BLaER1 treated with 17β-estradiol and CSF1 and Interleukin-3, amounts not matched to agents 10 nM and 100 nM (cell line): Measurements from ENCODE around the gene C17orf113.

Experiments
- H3K27ac ChIP-seq, 11 experiments: shearing (Covaris generic); formaldehyde crosslinking; 2 replicates each; pipeline ENCODE4 v1.8.1; 2022
- H3K27me3 ChIP-seq, 11 experiments: shearing (Covaris generic); formaldehyde crosslinking; 2 replicates each; pipeline ENCODE4 v1.8.1; 2022
- H3K36me3 ChIP-seq, 11 experiments: shearing (Covaris generic); formaldehyde crosslinking; 2 replicates each; pipeline ENCODE4 v1.8.1; 2022
- H3K4me1 ChIP-seq, 10 experiments: shearing (Covaris generic); formaldehyde crosslinking; 2 replicates each; pipeline ENCODE4 v1.8.1; 2022
- H3K4me2 ChIP-seq, 11 experiments: shearing (Covaris generic); formaldehyde crosslinking; 2 replicates each; pipeline ENCODE4 v1.8.1; 2022
- H3K4me3 ChIP-seq, 10 experiments: shearing (Covaris generic); formaldehyde crosslinking; 2 replicates each; pipeline ENCODE4 v1.8.1; 2022
- H3K9ac ChIP-seq, 11 experiments: shearing (Covaris generic); formaldehyde crosslinking; 2 replicates each; pipeline ENCODE4 v1.8.1; 2022
- H3K9me3 ChIP-seq, 11 experiments: shearing (Covaris generic); formaldehyde crosslinking; replicated peaks in 1 of 11; 2 replicates each; pipeline ENCODE4 v1.8.1; 2022
- H4K20me1 ChIP-seq, 11 experiments: shearing (Covaris generic); formaldehyde crosslinking; 2 replicates each; pipeline ENCODE4 v1.8.1; 2022
- Cebpa-rat ChIP-seq, 11 experiments: shearing (Covaris generic); IDR thresholded peaks; 2 replicates each; pipeline ENCODE4 v1.8.1; 2022

Gene C17orf113

DNA sequence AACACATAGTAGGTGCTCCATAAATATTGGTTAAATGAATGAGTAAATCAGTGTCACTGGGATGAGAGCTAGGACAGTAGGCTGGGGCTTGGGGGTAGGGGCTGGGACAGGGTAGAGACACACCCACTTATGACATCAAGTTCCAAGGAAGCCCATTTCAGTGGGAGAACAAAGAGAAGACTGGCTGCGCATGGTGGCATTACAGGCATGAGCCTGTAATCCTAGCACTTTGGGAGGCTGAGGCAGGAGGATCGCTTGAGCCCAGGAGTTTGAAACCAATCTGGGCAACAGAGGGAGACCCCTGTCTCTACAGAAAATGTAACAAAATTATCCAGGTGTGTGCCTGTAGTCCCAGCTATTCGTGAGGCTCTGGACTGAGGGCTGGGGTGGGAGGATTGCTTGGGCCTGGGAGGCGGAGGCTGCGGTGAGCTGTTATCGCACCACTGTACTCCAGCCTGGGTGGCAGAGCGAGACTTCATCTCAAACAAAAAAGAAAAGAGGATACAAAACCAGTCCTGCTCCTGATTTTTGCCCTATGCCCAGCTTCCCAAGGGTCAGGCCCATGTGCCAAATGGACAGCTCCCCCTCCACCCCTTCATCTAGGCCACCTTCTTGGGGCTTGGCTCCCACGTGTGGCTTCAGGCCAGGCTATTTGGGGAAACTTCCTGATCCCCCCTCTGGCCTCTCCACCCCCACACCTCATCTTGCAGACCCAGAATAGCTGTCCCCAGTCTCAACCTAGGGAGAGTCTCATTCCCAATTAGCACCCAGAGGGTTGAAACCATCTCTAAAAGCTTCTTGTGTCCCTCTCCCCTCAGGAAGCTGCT, 40.8 kb upstream of the C17orf113 start:
- Histone ChIP-seq H3K4me1 (peaks cover 12 to 39% (median 29%) of the 10 kb centered on the region in 10 experiments; a peak in 19 of 20 replicates), H3K4me3 (no peak overlapping the region), H3K36me3 (no peaks in the 10 kb centered on the region), H3K27me3 (peaks cover 0 to 4% (median 0%) of the 10 kb centered on the region in 11 experiments; a peak in 5 of 22 replicates), H3K4me2 (peak overlapping the region in 2 of 11 experiments; percentile 3 to 11; a peak in 2 of 22 replicates), H4K20me1 (no peaks in the 10 kb centered on the region), H3K9me3 (no peaks in the 10 kb centered on the region), H3K27ac (no peak overlapping the region), H3K9ac (no peak overlapping the region)
- no peak for TF ChIP-seq Cebpa-rat (IDR thresholded peaks at IDR 0.05)

DNA sequence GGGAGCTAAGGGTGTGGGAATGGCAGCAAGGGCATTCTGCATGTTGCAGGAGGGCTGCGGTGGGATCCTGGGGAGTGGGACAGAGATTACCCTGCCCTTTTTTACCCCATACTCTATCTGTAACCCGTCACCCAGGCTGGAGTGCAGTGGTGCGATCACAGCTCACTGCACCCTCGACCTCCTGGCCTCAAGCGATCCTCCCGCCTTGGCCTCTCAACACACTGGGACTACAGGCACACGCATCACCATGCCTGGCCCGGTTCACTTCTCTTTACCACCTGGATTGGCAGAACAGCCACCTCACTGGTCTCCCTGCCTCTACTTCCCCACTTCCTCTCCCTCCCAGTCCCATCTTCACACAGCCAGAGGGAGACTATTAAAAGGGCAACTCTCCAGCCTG, 38.3 kb upstream of the C17orf113 start:
- H3K4me1 ChIP-seq = peaks cover 12 to 25% (median 18%) of the 10 kb centered on the region in 10 experiments; a peak in 19 of 20 replicates
- H3K27ac ChIP-seq = no peak overlapping the region
- H4K20me1 ChIP-seq = no peaks in the 10 kb centered on the region
- H3K36me3 ChIP-seq = no peaks in the 10 kb centered on the region
- H3K9ac ChIP-seq = no peak overlapping the region
- no peaks in the 10 kb centered on the region for H3K9me3 ChIP-seq
- no peak overlapping the region for H3K4me3 ChIP-seq
- TF ChIP-seq Cebpa-rat (IDR thresholded peaks at IDR 0.05) = no peak
- H3K4me2 ChIP-seq = no peak overlapping the region
- H3K27me3 ChIP-seq = no peaks in the 10 kb centered on the region

DNA sequence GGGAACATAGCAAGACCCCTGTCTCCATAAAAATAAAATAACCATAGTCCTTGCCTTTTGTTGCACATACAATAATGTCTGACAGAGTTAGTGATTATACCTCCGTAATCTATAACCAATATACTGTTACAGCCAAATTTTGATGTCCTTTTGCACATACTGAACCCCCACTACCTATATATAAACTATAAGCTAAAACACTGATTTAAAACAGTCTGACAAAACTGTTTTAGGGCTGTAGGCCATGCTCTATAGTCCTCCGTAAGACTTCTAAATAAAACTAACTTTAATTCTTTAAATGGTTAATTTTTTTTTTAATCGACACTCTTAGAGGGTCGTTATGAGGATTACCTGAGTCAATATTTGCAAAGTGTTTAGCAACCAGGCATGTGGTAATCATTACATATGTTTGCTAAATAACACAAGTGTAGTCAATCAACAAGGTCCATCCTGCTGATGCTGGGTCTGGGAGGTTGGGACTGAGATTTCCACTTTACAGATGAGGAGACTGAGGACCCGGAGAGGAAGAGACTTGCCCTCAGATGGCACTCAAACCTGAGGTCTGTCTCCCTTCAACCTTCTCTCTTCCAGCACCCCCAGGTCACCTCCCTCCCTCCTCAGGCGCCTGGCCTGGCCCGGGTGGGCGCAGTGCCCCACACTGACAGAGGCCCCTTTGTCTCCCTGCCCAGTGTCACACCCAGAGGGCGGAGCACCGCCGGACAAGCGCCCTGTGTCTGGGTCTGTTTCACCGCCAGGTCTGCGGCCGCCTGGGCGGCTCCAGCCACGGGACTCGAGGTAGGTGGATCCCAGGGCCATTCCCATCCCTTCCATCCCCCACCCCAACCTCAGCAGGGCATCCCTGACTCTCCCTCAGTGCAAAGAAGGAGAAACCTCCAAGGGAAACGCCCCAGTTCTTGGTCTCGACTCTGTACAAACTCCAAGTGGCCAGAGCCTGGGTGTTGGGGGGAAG, 37.6 kb upstream of the C17orf113 start:
- H3K36me3 ChIP-seq = no peaks in the 10 kb centered on the region
- no peaks in the 10 kb centered on the region for H3K9me3 ChIP-seq
- no peaks in the 10 kb centered on the region for H3K27me3 ChIP-seq
- no peak for TF ChIP-seq Cebpa-rat (IDR thresholded peaks at IDR 0.05)
- H4K20me1 ChIP-seq = no peaks in the 10 kb centered on the region
- H3K4me3 ChIP-seq = no peak overlapping the region
- H3K27ac ChIP-seq = no peak overlapping the region
- H3K4me1 ChIP-seq = peaks cover 8 to 18% (median 14%) of the 10 kb centered on the region in 10 experiments; a peak in 18 of 20 replicates
- H3K9ac ChIP-seq = no peak overlapping the region
- no peak overlapping the region for H3K4me2 ChIP-seq

DNA sequence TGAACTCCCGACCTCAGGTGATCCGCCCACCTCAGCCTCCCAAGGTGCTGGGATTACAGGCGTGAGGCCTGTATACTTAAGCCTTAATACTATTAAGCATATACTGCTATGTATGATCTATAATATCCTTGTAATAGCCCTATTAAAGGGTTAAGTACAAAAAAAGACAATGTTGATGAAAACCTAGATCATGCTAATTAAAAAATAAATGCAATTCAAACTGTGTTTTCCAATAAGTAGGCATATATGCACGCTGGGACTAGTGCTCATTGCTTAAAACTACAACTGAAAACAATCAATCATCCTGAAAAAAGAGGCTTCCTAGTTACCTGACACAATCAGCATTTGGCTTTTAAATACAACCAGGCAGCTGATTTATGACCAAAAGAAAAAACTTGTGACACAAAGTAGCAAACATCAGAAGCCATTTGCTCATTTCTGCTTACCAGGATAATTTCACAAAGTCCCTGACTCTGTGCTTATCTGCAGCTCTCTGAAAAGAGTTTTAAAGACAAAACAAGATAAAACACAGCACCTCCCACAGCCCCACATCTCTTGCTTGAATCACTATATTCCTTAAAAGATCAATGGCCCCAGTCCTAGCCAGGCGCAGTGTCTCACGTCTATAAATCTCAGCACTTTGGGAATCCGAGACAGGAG, 36.8 kb upstream of the C17orf113 start:
- peaks cover 0 to 11% (median 6%) of the 10 kb centered on the region in 10 experiments; a peak in 7 of 20 replicates for H3K4me1 ChIP-seq
- no peak overlapping the region for H3K9ac ChIP-seq

DNA sequence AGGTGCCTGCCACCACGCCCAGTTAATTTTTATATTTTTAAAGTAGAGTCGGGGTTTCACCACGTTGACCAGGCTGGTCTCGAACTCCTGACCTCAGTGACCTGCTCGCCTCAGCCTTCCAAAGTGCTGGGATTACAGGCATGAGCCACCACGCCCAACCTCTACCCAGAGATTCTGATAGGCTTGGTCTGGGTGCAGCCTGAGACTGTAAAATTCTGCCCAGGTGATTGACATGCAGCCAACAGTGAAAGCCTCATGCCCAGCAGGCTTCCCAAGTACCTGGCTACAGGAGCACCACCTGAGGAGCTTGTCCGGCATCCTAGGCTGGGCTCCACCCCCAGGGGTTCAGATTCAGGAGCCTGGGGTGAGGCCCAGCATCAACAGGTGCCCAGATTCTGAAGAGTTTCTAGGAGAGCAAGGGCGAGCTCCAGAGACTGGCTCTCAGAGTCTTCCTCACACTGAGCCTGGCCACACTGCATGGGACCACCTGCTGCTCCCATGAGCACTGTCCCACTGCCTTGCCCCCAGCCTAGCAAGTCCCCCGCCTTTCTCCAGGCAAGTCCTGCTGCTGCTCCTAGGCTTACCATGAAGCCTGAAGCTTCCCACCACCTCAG, 31.2 kb upstream of the C17orf113 start:
- Histone ChIP-seq H3K4me2 (no peak overlapping the region), H3K27ac (no peak overlapping the region), H3K9ac (no peak overlapping the region), H3K9me3 (no peaks in the 10 kb centered on the region), H3K4me1 (peaks cover 0 to 11% (median 4%) of the 10 kb centered on the region in 10 experiments; a peak in 5 of 20 replicates), H3K27me3 (no peaks in the 10 kb centered on the region), H4K20me1 (no peaks in the 10 kb centered on the region), H3K36me3 (no peaks in the 10 kb centered on the region), H3K4me3 (no peak overlapping the region)
- no peak for TF ChIP-seq Cebpa-rat (IDR thresholded peaks at IDR 0.05)

More for the DNA sequence above, 36.8 kb upstream of the C17orf113 start:
- TF ChIP-seq Cebpa-rat (IDR thresholded peaks at IDR 0.05) = no peak
- Histone ChIP-seq H3K36me3 (no peaks in the 10 kb centered on the region), H3K27me3 (no peaks in the 10 kb centered on the region), H3K4me2 (no peak overlapping the region), H3K27ac (no peak overlapping the region), H3K4me3 (no peak overlapping the region), H4K20me1 (no peaks in the 10 kb centered on the region), H3K9me3 (no peaks in the 10 kb centered on the region)

DNA sequence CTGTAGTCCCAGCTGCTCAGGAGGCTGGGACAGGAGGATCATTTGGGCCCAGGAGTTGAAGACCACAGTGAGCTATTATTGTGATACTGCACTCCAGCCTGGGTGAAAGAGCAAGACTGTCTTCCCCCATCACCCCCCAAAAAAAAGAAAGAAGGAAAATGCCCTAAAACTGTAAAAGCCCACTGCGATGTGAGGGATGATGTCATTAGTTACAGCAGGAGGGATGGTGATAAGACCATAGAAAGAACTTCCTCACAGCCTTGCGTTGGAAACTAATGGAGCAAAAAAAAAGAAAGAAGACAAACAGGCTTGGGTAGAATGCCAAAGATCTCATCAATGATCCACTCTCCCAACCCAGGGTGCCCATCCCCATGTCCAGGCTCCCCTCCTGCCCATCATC, 29.1 kb upstream of the C17orf113 start:
- H3K4me3 ChIP-seq = no peak overlapping the region
- no peak overlapping the region for H3K9ac ChIP-seq
- no peaks in the 10 kb centered on the region for H4K20me1 ChIP-seq
- no peak overlapping the region for H3K27ac ChIP-seq
- no peak for TF ChIP-seq Cebpa-rat (IDR thresholded peaks at IDR 0.05)
- H3K27me3 ChIP-seq = no peaks in the 10 kb centered on the region; a peak in 1 of 22 replicates
- peaks cover 0 to 11% (median 4%) of the 10 kb centered on the region in 10 experiments; a peak in 5 of 20 replicates for H3K4me1 ChIP-seq
- H3K4me2 ChIP-seq = no peak overlapping the region
- no peaks in the 10 kb centered on the region for H3K9me3 ChIP-seq
- no peaks in the 10 kb centered on the region for H3K36me3 ChIP-seq

DNA sequence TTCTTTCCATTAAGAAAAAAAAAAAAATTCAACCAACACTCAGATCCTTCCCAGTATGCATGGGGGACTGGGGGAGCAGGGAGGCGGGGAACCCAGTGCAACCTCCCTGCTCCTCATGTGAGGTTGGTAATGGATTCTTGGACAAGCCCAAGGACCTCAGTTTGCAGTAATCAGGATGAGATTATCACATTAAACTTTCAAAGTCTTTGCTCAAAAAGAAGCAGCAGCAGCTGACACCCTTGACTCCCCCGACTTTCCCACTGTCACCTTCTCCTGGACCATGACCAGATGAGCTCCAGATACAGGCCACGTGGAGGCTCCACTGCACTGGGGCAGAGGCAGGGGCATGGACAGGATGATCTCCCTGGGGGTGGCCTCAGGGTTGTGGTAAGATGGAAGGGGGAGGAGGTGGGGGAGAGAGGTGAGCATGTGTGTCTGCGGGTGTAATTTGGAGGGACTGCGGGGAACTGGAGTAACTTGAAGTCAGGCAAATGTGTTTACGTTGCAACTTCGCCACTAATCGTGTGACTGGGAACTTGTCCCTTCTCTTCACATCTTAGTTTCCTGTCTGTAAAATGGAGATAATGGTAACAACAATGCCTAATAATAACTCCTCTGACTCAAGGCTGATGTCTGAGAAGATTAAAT, 28.1 kb upstream of the C17orf113 start:
- no peak for TF ChIP-seq Cebpa-rat (IDR thresholded peaks at IDR 0.05)
- Histone ChIP-seq H3K9me3 (no peaks in the 10 kb centered on the region), H3K27ac (no peak overlapping the region), H3K27me3 (peaks cover 5 to 9% (median 6%) of the 10 kb centered on the region in 11 experiments), H3K4me3 (no peak overlapping the region), H3K4me1 (peaks cover 0 to 13% (median 4%) of the 10 kb centered on the region in 10 experiments; a peak in 6 of 20 replicates), H3K36me3 (no peaks in the 10 kb centered on the region), H4K20me1 (peaks cover 0 to 1% (median 0%) of the 10 kb centered on the region in 11 experiments; a peak in 1 of 22 replicates), H3K9ac (no peak overlapping the region), H3K4me2 (no peak overlapping the region)

DNA sequence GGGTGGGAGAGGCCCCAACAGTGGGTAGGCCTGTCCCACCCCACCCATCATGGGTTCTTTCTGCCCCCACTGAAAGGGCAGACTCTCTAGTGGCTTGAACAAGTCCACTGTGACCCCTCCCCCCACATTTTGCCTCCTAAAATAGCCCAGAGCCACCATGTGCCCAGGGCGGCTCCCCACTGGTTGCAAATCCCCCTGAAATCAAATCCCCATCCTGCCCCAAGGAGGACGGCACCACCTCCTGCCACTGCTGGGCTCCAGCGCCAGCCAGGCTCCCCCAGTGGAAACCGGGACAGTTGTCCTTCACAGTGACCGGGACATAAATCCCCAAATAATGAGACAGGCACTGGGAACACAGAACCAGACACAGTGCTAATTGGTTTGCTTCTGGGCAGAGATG, 27.4 kb upstream of the C17orf113 start:
- peaks cover 0 to 4% (median 0%) of the 10 kb centered on the region in 11 experiments; a peak in 1 of 22 replicates for H4K20me1 ChIP-seq
- H3K27ac ChIP-seq = no peak overlapping the region
- no peaks in the 10 kb centered on the region for H3K9me3 ChIP-seq
- H3K9ac ChIP-seq = no peak overlapping the region
- no peaks in the 10 kb centered on the region for H3K36me3 ChIP-seq
- TF ChIP-seq Cebpa-rat (IDR thresholded peaks at IDR 0.05) = no peak
- H3K27me3 ChIP-seq = peaks cover 12 to 17% (median 14%) of the 10 kb centered on the region in 11 experiments
- no peak overlapping the region for H3K4me2 ChIP-seq
- H3K4me1 ChIP-seq = peaks cover 2 to 18% (median 8%) of the 10 kb centered on the region in 10 experiments; a peak in 16 of 20 replicates
- H3K4me3 ChIP-seq = no peak overlapping the region
